Chondrocyte (in vitro differentiated cells): ENCODE results near the gene ALS2CL. TPM values are rescaled to one million over a fixed set of nuclear protein-coding genes. Genes with fewer than 3 reads are reported as not detected.
A peak's percentile ranks its signal among the peaks of the same experiment; 100 is the strongest.

ENCODE experiments used
- DNase-seq: peaks from one replicate; pipeline ENCODE4 v3.0.0; 2021; ENCODE audit warnings: mixed read lengths, low spot score
- H3K27ac Mint-ChIP-seq: one replicate; pipeline ENCODE4 v1.8.0; 2021; ENCODE audit warnings: mild to moderate bottlenecking, moderate library complexity, mixed read lengths; ENCODE audit not compliant: unreplicated experiment
- H3K27me3 Mint-ChIP-seq: 2 replicates; pipeline ENCODE4 v1.8.0; 2021; ENCODE audit warnings: low read depth, mixed read lengths
- H3K36me3 Mint-ChIP-seq: 2 replicates; pipeline ENCODE4 v1.8.0; 2021; ENCODE audit warnings: low read depth, mixed read lengths
- H3K4me1 Mint-ChIP-seq: 2 replicates; pipeline ENCODE4 v1.8.0; 2021; ENCODE audit warnings: low read depth, mild to moderate bottlenecking, mixed read lengths
- H3K4me3 Mint-ChIP-seq: one replicate; pipeline ENCODE4 v1.8.0; 2021; ENCODE audit warnings: mild to moderate bottlenecking, moderate library complexity, mixed read lengths; ENCODE audit not compliant: unreplicated experiment
- H3K9me3 Mint-ChIP-seq: 2 replicates; pipeline ENCODE4 v1.8.0; 2021; ENCODE audit warnings: low read depth, mixed read lengths
- CTCF ChIP-seq: fragments of 200-600 bp; sonication (generic); IDR thresholded peaks from 2 replicates; pipeline ENCODE4 v1.5.0; 2021; ENCODE audit warnings: antibody characterized with exemption, mild to moderate bottlenecking, moderate library complexity
- total RNA-seq: library from RNA; stranded (reverse); gene quantifications from 3 replicates; pipeline ENCODE4 v1.2.1, GENCODE V29; 2021

ALS2CL gene
- total RNA-seq, 1 donor from 2014 or later, result 3.6 TPM

GRCh38 chr3:46639221-46639620, 54.3 kb downstream of the ALS2CL start:
- Mint-ChIP-seq H3K27me3 (peaks cover 21% of the 10 kb centered on the region), H3K36me3 (peaks cover 2% of the 10 kb centered on the region), H3K9me3 (peaks cover 16% of the 10 kb centered on the region), H3K4me1 (no peaks in the 10 kb centered on the region), H3K27ac (no peak overlapping the region), H3K4me3 (no peak overlapping the region)
- no peak for DNase-seq
- TF ChIP-seq CTCF, result no peak

- Mint-ChIP-seq H3K4me3 (no peak overlapping the region), H3K4me1 (peaks cover 4% of the 10 kb centered on the region), H3K9me3 (peaks cover 4% of the 10 kb centered on the region), H3K27me3 (no peaks in the 10 kb centered on the region), H3K36me3 (no peaks in the 10 kb centered on the region), H3K27ac (no peak overlapping the region)
- no peak for TF ChIP-seq CTCF
- no peak for DNase-seq
These were observed 58.6 kb downstream of the ALS2CL start for GRCh38 chr3:46634856-46635255.

GRCh38 chr3:46632792-46633191, 60.7 kb downstream of the ALS2CL start:
- TF ChIP-seq CTCF, result no peak
- Mint-ChIP-seq H3K4me1 (peaks cover 13% of the 10 kb centered on the region), H3K36me3 (no peaks in the 10 kb centered on the region), H3K9me3 (no peaks in the 10 kb centered on the region), H3K27me3 (no peaks in the 10 kb centered on the region), H3K27ac (no peak overlapping the region), H3K4me3 (no peak overlapping the region)
- no peak for DNase-seq

GRCh38 chr3:46629551-46630517, 63.6 kb downstream of the ALS2CL start:
- H3K9me3 Mint-ChIP-seq, result no peaks in the 10 kb centered on the region
- no peak for DNase-seq
- H3K27ac Mint-ChIP-seq, result peak overlapping the region; percentile 12
- peak; percentile 100 for TF ChIP-seq CTCF
- H3K36me3 Mint-ChIP-seq, result no peaks in the 10 kb centered on the region
- peaks cover 13% of the 10 kb centered on the region for H3K4me1 Mint-ChIP-seq
- peak overlapping the region; percentile 44 for H3K4me3 Mint-ChIP-seq
- H3K27me3 Mint-ChIP-seq, result no peaks in the 10 kb centered on the region

- no peaks in the 10 kb centered on the region for H3K27me3 Mint-ChIP-seq
- no peaks in the 10 kb centered on the region for H3K36me3 Mint-ChIP-seq
- no peaks in the 10 kb centered on the region for H3K9me3 Mint-ChIP-seq
- peak overlapping the region; percentile 44 for H3K4me3 Mint-ChIP-seq
- no peak for TF ChIP-seq CTCF
- no peak overlapping the region for H3K27ac Mint-ChIP-seq
- no peak for DNase-seq
- peaks cover 13% of the 10 kb centered on the region for H3K4me1 Mint-ChIP-seq
These were observed 64.5 kb downstream of the ALS2CL start for GRCh38 chr3:46628901-46629369.
